Stimulated activated CD8-positive, alpha-beta memory T cell treated with anti-CD3 and anti-CD28 coated beads, Interleukin-12 subunit alpha, Interleukin-12 subunit beta, amount 100 ng/mL, for 24 hours (primary cell): ENCODE results near the gene AGL.
"Not testable (repeated sequence)": the region's sequence is repeated elsewhere in the genome, so short reads cannot be mapped to it uniquely, and the experiment has no call there.

Experiments used
- DNase-seq: peaks from one replicate; pipeline ENCODE4 v3.0.0-alpha.2; 2020; ENCODE audit errors: extremely low read depth

The AGL gene

GRCh38 chr1:99849744-99850458, at the start of gene AGL:
Gene AGL, plus strand, starts transcription at chr1:99850361. Its CDS starts 682 bp downstream, at chr1:99851043.
- DNase-seq, result peak; percentile 66

DNA sequence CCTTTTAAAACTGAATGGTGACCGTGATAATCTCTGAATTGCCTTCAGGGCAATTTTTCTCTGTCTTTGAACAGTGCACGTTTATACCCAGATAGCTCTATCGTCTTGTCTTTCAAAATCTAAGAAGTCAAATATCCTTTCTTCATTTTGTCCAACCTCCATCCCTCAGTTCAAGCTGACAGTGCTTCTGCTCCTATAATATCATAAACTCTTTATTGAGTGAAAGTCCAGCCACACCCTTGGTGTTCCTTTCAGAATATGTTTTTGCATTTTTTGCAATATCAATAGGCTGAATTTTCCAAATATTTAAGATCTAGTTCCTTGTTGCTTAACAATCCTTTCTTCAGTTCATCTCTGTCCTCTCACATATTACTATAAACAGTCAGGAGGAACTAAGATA, 48.6 kb upstream of the AGL start:
- no peak for DNase-seq

DNA sequence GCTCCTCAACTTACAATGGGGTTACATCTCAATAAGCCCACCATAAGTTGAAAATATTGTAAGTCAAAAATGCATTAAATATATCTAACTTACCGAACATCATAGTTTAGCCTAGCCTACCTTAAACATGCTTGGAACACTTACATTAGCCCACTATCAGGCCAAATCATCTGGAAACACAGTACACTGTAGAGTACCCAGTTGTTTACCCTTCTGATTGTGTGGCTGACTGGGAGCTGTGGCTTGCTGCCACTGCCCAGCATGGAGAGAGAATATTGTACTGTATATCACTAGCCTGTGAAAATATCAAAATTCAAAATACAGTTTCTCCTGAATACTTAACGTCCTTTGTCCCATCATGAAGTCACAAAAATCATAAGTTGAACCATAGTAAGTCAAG, 43.3 kb upstream of the AGL start:
- no peak for DNase-seq

- DNase-seq, result no peak
These were observed 41.6 kb upstream of the AGL start for GRCh38 chr1:99808391-99809115.

DNA sequence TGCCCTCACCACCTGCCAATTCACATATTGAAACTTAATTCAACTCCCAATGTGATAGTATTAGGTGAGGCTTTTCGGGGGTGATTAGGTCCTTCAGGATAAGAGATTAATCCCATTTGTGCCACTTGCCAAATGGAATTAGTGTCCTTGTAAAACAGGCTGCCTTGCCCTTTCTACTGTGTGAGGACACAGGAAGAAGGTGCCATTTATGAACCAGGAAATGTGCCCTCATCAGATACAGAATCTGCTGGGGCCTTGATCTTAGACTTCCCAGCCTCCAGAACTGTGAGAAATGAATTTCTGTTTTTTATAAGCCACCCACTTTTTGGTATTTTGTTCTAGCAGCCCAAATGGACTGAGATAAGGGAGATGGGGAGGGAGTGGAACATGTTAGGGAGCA, 39.1 kb upstream of the AGL start:
- DNase-seq, result no peak

DNA sequence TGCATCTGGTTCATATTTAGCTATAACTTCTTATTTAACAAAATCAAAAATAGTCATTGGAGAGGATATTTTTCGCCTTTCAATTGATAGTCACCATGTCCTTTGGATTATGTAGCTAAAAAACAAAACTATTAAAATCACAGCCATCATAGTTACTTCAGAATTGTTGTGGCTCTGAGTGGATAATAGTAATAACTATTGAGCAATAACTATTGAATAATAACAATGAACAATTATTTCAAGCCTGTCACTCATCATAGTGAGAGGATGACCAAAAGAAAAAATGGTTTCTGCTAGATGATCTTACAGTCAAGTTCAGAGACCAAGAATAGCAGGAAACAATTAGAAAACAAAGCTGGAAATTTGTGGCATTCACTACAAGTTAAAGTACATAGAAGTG, 38.4 kb upstream of the AGL start:
- no peak for DNase-seq

- DNase-seq, result no peak
These were observed 35.7 kb upstream of the AGL start for GRCh38 chr1:99814373-99814900.

GRCh38 chr1:99816656-99817055, 33.5 kb upstream of the AGL start:
- DNase-seq, result no peak

DNA sequence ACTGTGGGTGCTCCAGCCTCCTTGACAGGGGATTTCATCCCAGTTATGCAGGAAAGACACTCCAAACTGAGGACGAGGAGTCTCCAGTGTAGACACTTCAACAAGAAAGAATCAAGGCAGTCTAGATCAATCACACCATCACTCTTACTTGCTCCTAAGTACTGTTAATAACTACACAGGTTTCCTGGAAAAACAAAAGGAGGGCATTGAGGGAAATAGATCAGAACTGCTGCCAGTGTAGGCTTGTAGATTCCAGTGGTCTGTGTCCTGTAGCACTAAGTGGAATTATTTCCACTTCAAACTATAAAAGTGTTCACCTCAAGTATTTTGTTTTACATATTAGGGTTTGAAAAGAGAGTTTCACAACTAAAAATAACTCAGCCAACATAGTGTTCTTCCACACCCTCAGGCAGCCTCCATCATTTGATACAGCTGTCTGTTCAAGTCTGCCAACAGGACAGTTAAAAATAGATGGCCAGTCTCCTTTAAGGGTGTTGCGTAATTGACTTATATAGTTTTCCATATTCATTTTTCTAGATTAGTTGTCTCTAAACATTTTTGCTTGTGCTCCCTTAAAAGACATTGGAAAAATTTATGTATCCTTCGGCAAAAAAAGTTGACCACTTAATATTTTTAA, 32.0 kb upstream of the AGL start:
- no peak for DNase-seq

DNA sequence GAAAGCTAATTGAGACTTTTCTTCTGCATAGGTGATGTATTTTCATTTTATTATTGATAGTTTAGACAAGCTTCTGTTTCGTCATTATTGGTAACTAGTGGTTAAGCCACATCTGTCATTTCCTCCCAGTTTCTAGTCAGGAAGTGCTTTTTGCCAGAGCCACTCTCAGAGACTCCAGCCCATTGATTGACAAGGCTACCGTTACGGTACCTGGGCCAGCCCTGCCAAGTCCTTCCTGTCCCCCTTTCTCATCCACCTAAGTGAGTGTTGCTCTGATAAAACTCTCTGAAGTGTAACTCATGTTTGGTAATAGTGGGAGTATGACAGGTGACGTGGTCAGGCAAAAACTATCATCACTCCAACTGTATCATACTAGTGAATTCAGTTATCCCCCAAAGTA, 29.6 kb upstream of the AGL start:
- no peak for DNase-seq

DNA sequence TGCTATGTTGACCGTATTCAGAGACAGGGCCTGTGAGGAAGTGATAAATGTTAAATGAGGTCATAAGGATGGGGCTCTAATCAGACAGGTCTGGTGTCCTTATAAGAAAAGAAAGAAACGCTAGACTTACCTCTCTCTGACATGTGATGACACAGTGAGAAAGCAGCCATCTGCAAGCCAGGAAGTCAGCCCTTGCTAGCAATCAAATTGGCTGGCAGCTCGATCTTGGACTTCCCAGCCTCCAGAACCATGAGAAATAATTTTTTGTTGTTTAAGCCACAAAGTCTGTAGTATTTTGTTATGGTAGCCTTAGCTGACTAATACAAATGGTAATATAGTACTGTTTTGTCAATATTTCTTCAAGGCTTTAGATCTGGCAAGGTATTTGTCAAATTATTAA, 25.1 kb upstream of the AGL start:
- no peak for DNase-seq

- no peak for DNase-seq
These were observed 24.5 kb upstream of the AGL start for GRCh38 chr1:99825702-99826101.

DNA sequence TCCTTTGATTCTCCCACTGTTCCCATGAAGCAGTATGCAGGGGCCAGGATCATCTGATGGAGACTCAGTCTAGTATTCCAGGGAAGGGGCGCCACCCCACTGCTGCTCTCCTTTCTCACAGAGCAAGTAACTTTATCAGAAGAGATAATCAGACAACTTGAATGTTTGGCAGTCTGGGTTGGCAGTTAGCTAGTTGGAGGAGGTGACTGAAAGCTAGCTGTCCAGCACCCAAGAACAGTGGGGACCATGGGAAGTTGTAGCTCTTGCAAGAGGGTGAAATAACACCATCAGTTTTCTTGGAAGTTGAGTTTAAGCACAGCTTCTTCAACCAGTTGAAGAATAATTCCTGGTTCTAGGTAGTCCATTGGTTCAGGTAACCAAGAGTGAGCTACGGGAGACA, 22.2 kb upstream of the AGL start:
- no peak for DNase-seq

DNA sequence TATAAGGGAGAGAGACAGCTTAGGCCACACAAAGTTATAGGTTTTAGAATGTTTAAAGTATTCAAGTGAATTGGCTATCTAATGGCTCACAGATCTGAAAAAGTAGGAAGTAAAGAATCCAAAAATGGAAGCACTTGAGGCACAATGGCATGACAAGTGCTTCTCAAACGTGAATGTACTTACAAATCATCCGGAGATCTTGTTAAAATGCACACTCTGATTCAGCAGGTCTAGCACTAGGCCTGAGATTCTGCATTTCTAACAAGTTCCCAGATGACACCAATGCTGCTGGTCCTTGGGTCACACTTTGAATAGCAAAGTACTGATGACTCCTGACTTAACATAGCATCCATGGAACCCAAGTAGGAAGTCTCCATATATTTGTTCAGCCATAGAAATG, 20.9 kb upstream of the AGL start:
- DNase-seq, result no peak

DNA sequence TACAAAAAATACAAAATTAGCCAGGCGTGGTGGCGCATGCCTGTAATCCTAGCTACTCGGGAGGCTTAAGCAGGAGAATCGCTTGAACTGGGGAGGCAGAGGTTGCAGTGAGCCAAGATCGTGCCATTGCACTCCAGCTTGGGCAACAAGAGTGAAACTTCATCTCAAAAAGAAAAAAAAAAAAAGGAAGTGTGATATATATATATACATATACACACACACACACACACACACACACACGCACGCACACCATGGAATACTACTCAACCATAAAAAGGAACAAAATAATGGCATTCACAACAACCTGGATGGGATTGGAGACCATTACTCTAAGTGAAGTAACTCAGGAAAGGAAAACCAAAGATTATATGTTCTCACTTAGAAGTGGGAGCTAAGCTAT, 16.2 kb upstream of the AGL start:
- not testable (repeated sequence) for DNase-seq

- not testable (repeated sequence) for DNase-seq
These were observed 13.7 kb upstream of the AGL start for GRCh38 chr1:99836171-99837103.

DNA sequence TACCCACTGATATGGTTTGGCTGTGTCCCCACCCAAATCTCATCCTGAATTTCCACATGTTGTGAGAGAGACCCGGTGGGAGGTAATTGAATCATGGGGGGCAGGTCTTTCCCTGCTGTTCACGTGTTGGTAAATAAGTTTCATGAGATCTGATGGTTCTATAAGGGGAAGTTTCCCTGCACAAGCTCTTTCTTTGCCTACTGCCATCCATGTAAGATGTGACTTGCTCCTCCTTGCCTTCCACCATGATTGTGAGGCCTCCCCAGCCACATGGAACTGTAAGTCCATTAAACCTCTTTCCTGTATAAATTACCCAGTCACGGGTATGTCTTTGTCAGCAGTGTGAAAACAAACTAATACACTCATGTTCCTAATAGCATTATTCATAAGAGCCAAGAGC, 9.8 kb upstream of the AGL start:
- not testable (repeated sequence) for DNase-seq

DNA sequence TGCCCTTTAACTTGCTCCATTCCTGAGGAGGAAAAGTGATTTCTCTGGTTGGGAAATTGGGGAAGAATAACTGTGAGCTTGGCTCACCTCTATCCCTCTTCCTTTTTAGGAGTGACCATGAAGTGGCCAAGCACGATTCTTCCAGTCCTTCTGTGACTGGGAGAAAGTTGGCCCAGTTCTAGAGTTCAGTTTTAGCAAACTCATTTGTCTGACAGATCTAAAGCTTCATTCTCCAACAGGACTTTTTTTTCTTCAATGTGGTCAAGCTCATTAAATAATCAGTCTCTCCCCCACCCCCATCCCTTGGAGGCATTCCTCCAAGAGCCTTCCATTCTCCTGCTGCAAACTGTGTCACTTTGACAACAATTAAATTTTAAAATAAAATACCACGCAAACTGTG, 6.4 kb upstream of the AGL start:
- no peak for DNase-seq

DNA sequence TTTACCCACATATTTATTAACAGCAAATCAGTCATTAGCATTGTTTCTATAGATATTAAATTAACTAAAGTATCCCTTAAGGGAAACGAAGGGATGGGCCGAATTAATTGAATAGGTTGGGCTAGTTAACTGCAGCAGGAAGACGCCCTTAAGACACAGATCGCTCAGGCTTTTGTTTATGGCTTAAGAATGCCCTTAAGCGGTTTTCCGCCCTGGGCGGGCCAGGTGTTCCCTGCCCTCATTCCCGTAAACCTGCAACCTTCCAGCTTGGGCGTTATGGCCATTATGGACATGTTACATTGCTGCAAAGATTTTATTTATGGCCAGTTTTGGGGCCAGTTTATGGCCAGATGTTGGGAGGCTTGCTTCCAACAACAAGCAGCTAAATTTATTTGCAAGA, 5.0 kb upstream of the AGL start:
- not testable (repeated sequence) for DNase-seq

GRCh38 chr1:99849413-99849743, 783 bp upstream of the AGL start:
- no peak for DNase-seq

DNA sequence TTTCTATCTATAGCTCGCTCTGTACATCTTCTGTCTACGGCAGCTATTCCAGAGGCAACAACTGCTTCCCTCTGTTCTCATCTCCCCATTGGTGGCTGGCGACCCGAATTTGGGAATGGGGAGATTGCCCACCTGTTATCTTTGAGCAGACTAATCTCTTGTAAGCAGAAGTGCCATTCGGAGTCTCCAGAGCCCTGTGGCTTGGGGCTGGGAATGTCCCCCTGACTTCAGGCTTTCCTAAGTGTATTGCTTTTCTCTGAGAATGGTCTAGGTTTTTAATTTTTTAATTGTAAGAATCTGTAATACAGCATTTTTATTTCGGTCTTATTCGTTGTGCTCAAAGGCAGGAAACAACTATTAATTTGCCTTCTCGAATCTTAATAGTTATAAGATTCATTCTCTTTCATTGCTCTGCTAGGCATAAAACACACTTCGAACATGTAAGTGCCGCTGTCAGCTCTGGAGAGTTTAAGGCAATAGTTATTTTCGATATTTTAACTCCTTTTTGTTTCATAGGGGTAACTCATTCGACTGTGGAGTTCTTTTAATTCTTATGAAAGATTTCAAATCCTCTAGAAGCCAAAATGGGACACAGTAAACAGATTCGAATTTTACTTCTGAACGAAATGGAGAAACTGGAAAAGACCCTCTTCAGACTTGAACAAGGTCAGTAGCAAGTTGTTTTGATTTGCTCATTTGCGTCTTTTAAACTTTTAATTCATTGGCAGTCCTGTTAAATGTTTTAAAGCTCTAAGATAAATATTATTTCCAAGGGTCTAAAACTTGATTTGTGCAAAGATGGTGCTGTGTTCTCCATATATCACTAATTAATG, 514 bp downstream of the AGL start:
- no peak for DNase-seq
